Stimulated activated CD8-positive, alpha-beta memory T cell treated with anti-CD3 and anti-CD28 coated beads, Interleukin-4, amount 100 ng/mL, for 1 hour (primary cell): ENCODE results near the gene LMX1B.

Experiments
- DNase-seq, 2 donors: peaks; one replicate each; pipeline ENCODE4 v3.0.0-alpha.2; 2020; ENCODE audit warnings: low read depth in 2 of 2, low spot score in 1 of 2

Gene LMX1B

DNA sequence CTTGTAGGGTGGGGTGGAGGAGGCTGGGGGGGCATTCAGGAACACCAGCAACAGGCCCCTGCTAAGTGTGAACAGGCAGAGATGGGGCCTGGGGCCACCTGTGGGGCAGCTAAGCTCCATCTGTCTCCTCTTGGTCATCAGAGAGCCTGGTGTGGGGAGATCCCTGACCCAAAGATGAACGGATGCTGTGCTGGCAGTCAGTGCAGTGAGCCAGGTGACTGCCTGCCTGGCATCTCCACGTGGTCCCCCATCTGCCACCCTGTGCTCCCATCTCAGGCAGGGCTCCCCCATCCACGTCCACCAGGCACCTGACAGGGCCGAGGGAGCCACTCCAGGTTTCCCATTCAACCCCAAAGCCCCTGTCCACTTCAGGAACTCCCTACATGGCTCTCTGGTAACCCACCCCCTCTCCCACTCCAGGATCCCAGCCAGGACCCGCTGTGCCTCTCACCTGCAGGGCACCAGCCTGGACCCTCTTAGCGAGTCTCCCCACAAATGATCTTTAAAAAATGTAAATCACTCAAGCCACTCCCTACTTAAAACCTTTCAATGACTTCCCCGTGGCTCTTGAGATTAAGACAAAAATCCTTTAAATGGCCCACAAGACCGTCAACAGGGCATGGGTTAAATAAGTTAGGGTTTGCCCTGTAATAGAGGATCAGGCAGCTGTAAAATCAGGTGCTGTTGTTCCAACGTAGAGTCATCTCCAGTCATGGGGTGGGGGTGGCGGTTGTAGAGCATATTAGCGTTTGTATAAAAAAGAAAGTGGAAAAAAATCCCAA lies 60.8 kb downstream of the LMX1B start:
- no peak for DNase-seq

DNA sequence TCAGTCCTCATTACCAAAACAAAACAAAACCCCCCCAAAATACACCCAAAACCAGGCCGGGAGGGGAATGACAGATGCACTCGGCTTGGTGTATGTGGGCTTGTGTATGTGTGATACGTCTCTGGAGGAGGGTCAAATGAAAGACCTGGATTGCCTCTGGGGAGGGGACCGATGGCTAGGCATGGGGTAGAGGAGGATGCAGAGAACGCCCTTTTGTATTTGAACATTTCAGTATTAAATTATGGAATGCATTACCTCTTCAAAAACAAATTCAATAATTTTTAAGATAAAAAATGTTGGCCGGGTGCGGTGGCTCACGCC lies 61.4 kb downstream of the LMX1B start:
- DNase-seq = no peak

DNA sequence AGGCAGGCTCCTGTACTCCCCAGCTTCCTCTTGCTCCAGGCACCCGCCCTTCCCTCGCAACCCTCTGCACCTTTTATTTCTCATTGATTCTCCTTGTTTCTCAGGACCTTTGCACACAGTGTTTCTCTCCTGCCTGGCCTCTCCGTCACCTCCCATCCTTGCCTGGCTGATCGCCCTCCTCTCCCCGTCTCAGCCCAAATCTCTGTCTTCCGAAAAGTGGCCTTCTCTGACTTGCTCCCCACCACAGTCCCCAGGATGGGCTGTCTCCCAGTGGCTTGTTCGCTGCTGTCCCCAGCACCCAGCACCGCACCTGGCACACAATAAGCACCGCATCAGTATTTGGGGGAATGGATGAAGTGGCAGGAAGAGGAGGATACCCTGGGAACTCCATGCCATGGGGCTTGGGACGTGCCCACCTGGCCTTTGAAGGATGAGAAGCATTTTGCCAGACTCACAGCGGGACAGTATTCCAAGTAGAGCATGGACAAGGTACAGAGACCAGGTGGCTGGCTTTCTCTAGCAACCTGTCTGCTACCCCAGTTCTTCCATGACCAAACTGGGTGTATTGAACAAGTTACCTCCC lies 62.5 kb downstream of the LMX1B start:
- no peak for DNase-seq

DNA sequence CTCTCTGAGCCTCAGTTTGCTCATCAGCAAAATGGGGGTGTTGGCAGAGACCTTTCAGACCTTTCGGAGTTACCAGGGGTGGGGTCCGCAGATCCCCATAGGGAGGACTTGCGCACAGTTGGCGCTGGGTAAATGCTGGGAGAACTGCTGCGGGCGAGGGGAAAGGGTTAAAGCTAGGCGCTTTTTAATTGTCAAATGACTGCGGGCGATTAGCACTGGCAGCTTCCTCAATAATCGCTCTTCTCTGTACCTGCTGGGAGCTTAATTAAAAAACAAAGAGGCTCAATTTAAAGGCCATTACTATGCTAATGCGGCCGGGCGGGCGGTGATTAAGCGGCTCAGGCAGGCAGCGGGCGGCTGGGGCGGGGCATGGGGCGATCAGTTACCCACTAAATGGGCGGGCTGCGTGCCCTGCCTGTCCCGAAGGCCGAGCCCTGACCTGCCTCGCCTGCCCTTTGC lies 63.0 kb downstream of the LMX1B start:
- DNase-seq = no peak

DNA sequence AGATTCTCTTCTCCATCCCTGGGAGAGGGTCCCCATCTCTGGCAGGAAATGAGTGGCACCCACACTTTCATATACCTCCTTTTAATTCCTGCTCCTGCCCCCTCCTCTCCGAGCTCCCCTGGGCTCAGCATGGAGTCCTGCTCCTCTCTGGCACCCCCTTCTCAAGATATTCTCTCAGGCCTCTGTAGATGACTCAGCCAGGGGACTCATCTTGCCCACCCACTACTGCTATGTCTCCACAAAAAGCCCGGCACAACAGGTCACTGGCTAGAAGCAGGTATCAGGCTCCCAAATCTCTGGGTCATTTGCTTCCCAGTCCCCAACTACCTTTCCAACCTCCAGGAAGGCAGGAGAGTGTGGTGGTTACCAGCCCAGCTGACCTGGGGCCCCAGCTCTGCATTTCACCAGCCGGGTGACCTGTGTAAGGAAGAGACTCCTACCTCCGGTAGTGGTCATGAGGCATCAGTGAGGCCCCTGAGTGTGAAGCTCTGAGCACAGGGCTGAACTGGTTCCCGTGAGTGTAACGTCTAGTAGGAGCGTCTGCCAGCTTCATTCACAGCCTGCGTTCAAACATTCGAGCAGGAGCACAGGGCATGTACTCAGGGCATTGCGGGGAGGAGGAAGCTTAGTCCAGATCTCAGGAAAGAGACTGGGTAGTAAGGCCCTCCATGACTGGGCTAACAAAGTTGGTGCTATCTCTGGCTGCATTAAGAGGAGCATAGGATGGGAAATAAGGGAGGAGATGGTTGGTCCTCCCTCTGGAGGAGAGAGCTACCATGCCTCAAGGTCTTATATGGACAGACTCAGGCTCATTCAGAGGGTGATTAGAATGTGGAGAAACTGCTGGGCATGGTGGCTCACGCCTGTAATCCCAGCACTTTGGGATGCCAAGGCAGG lies 63.7 kb downstream of the LMX1B start:
- no peak for DNase-seq

DNA sequence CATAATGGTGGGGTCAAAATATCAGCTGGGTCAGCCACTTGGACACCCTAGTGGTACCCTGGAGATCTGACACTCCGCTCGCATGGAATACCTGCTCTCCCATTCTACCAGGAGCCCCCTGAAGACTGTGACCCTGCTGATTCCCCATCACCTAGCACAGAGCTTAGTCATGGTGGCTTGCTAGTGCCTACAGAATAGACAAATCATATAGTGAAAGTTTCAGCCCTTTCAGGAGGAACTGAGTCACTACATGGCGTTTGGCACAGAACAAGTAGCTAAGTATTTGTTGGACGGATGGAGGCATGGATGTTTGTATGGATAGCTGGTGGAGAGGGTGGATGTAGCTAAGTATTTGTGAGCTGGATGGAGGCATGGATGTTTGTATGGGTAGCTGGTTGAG lies 65.3 kb downstream of the LMX1B start:
- DNase-seq = no peak

DNA sequence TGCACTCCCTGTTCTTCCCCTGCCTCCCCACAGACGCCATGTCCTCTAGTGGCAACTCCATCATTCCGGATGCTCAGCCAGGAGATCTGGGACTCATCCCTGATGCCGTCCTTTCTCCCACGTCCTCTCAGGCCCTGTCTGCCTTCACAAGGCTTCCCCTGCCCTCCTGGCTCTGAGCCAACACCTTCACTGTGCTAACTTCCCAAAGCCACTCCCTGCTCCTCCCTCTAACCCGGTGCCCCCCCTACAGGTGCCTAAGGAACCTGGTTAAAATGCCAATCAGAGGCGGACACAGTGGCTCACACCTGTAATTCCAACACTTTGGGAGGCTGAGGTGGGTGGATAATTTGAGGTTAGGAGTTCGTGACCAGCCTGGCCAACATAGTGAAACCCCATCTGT lies 67.6 kb downstream of the LMX1B start:
- DNase-seq = no peak

DNA sequence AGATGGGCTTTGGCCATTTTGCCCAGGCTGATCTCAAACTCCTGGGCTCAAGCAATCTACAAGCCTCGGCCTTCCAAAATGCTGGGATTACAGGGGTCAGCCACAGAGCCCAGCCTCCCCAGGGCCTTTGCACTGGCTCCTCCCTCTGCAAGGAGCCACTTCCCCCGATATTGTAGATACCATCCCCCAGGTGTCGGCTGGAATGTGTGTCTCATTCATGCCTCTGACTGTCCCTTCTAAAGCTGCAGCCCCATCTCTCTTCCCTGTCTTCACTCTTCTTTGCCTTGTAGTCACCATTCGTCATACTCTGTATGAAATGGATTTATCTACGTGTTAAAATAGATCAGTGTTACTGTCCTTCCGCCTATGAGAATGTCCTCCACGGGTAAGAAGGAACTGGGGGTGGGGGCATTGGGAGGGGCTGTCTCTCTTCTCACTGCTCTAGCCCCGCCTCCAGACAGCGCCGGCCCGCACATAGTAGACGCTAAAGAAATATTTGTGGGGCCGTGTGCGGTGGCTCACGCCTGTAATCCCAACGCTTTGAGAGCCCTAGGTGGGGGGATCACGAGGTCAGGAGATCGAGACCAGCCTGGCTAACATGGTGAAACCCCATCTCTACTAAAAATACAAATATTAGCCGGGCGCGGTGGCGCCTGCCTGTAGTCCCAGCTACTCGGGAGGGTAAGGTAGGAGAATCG lies 68.5 kb downstream of the LMX1B start:
- DNase-seq = no peak

DNA sequence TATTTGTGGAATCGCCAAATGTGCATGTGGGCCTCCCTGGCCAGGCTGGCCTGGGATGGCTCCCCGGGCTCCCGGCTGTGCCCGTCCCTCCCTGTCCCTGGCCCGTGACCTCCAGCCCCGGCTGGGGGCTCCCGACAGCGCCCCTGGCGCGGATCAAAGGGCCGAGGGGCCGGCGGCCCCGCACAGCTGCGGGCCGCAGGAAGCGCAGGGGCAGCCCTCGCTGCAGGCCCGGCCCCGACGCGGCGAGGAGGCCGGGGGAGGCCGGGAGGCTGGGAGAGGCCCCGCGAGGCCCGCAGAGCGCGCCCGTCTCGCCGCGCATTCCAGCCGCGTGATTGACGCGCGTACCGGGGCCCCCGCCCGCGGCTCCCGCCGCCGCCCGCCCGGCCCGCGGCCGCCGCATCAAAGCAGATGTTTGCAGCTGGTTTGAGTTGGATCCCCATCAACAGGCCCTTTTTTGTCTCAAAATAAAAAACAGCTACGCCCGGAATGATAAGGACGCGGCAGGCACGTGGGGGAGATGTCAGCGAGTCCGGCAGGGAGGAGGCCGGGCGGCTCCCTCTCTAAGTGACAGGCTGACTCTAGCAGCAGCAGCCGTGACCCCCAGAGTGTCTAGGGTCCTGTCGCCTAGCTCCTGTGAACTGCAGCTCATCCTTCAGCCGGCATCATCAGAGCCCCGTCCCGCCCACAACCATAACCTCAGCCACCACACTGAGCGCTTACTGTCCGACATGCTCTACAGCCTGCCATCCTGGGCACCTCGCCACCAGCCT lies 69.4 kb downstream of the LMX1B start:
- DNase-seq = no peak

DNA sequence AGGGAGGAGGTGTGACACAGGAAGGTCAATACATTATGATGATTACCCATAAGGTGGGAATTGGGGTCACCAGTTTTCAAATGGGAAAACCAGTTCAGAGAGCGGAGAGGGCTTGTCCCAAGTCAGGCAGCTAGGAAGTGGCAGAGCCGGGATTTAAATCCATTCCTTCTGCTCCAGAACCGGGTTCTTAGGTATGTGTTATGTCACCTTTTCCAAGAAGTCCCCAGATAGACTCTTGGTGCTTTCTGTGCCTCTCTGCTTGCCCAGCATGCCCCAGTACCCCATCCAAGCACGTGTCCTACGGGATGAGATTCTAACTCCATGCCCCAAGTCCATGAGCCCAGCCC lies 69.9 kb downstream of the LMX1B start:
- no peak for DNase-seq

DNA sequence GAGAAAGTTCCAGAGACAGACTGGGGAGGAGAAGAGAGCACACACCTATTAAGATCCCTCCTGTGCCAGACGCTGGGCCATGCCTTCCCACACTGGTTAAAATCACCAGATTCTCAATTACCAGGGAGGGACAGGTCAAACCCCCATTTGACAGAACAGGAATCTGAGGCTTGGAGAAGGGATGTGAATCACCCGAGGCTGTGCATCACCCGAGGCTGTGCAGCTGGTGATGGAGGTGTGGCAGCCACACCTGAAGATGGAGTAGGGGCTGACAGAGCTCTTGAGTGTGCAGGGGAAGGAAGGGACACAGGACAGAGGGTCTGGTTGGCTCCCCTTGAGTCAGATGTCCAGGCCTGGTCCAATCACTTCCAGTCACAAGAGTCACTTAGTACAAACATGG lies 70.6 kb downstream of the LMX1B start:
- no peak for DNase-seq

DNA sequence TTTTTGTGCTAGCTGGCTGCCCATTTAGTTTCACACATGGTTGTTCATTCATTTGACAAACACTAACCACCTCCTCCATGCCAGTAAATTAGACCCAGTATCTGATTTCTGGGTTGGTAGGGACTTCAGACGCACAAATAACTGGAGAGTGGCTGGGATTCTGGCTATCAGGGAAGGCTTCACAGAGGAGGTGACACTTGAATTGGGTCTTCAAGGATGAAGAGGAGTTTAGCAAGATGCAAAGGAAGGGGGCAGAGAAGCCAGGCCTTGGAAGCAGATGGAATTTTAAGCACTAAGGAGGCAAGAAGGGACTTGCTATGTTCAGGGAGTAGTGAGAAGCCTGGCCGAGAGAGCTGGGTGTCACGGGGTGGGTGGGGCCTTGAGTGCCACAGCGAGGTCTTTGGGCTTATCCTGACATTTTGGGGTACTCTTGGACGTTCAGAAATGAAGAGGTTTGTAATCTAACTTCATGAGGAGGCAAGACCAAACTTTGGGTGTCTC lies 71.3 kb downstream of the LMX1B start:
- DNase-seq = no peak

DNA sequence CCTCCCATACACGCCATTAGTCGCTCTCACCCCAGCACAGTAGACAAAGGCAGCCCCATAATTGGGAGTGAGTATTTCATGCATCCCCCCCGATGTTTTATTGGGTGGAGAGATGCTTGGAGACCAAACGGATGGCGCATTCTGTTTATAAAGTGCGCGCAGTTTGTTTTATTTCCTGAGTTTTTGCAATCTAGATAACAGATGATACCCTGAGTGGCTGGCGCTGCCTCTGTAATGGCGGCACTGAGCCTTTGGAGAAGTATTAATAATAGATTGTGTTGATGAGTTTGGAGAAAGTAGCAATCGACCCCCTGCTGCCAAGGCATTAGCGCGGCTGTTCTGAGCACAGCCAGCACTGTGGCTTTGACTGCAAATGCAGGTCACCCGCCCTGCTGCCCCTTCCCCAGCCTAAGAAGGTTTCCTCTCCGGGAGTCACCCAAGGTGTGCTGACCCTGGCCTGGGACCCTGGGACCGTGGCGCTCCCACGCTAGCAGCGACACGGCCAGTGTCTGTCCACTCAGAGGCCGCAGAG lies 74.3 kb downstream of the LMX1B start:
- DNase-seq = no peak

DNA sequence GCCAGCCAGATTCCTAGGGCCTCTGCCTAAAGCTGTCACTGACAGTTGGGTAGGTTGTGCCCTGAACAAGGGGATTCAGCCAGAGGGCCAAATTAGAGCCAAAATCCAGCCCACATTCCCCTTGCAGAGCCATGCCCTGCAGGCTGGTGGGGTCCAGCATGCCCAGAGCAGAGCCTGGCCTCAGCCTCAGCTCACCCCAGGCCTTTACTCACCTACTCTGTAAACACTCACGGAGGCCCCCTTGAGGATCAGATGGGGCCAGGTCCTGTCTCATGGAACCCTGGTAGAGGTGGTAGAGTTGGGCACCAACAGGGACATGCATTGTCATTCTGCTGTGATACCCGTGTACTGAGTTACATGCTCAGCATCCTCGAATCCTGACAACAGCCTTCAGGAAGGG lies 74.9 kb downstream of the LMX1B start:
- DNase-seq = no peak

DNA sequence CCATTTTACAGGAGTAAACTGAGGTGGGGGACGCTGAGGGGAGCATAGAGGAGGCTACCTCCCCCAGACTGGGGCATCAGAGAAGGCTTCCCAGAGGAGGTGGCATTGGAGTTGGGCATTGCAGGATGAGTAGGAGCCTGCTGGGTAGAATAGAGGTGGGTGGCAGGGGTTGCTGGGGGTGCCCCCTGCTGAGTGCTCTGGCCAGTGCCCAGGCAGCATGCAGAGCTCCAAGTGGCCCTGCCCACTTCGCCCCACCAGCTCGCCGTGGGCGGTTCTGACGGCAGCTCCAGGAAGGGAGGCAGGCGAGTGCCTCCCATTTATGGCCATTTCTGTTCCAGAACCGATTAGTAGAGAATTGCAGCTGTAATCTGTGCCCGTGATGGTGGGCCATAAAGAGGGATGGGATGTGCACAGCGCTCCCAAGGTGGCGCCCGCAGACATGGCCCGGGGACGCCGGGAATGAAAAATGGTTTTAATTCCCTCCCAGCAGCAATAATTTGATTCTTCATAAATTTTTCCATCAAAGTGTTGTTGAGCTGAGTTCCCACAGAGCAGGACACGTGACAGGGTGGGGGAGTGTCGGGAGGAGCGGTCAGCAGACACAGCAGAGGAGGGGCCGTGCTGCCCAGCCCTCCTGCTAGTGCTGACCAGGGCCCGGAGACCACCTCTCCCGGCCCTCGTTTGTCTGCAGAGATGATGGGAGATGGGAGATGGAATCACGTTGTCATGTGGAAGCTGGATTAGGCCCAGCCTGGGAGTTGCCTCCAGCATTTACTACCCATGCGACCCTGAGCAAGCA lies 75.5 kb downstream of the LMX1B start:
- DNase-seq = no peak

DNA sequence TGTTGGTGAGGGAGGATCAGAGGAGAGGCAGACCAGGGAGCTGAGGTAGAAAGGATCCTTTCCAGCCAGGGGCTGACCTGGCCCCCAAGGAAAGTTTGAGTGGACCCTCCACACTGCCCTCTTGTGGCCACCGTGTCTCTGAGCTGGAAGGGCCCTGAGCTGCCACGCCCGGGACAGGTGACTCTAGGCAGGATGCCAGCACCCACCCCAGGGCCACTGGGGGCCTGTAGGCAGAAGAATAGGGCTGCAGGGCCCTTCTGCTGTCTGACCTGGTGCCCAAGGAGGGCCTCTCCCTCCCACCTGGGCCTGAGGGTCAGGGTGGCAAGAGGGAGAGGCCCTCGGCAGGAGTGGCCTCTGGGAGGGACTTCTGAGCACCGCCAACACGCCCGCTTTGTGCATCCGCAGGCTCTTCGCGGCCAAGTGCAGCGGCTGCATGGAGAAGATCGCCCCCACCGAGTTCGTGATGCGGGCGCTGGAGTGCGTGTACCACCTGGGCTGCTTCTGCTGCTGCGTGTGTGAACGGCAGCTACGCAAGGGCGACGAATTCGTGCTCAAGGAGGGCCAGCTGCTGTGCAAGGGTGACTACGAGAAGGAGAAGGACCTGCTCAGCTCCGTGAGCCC lies 76.8 kb downstream of the LMX1B start:
- peak in 1 of 2 donors; percentile 11 for DNase-seq

DNA sequence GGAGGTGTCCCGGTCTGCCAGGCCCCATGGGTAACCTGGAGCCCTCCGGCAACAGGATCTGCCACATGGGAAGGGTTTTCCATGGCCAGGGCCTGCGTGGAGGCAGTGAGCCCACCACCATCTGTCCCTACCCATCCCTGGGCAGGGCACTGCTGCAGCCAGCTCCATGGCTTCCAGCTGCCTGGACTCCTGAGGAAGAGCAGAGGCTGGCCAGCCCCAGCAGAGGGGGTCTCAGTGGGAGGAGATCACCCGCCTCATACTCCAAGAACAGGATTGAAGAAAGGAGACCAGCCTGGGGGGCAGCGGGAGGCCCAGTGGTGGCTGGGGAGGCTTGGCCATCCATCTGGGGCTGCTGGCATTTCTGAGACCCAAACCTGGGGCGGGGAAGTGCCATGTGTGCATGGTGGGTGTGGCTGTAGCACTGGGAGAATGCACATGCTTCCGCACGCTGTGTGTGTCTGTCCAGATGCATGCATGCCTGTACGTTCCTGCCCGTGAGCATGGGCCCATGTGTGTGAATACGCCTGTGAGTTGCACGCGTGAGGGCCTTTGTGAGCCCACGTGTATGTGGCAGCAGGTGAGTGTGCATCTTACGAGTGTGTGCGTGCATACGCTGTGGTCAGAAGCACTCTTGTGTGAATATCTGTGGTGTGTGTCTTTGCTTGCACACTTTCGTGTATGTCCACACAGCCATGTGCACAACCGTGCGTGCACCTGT lies 78.5 kb downstream of the LMX1B start:
- DNase-seq = no peak

DNA sequence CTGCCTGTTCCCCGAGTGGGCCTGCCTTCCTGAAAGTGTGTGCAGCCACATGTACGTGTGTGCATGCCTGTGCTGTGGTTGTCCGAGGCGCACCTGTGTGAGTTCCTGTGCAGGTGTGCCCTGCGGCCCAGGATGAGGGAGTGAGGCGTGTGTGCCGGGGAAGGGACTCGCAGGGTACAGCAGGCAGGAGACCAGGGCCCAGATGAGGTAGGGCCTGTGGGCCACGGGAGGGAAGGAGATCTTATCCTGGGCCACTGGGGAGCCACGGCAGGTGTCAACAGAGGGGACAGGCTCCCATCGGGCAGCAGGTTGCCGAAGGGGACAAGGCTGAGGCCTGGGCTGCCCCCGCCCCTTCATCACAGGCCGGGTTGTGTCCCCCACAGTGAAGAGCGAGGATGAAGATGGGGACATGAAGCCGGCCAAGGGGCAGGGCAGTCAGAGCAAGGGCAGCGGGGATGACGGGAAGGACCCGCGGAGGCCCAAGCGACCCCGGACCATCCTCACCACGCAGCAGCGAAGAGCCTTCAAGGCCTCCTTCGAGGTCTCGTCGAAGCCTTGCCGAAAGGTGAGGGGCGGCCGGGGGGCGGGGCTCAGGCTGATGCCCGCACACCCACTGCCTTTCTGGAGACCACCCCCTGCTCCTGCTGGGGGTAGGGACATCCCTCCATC lies 79.2 kb downstream of the LMX1B start:
- no peak for DNase-seq
